CD4-positive, alpha-beta T cell treated with Interleukin-12 subunit alpha and Interleukin-12 subunit beta, for 1 hour (primary cell): Measurements from ENCODE around the gene EFNA3.

Source experiments
- DNase-seq: peaks from one replicate; pipeline ENCODE4 v3.0.0-alpha.2; 2020

EFNA3 gene

GRCh38 chr1:155136748-155137147 lies 58.1 kb downstream of the EFNA3 start:
- no peak for DNase-seq
